IMR-90 (cell line): ENCODE results near the gene ING5. TPM values are rescaled to one million over a fixed set of nuclear protein-coding genes. Genes with fewer than 3 reads are reported as not detected.

Experiments
- ATAC-seq: fragments of 200-7000 bp; cut with Tn5 transposase; 2 replicates; pipeline ENCODE4 v1.9.1; 2020; ENCODE audit warnings: low read depth, mild to moderate bottlenecking, moderate library complexity
- BruUV-seq: library from RNA; stranded (reverse); fragments of 400-500 nt; replicated peaks from 2 replicates; lab custom pipeline; 2021; lab: Mats Ljungman, UMichigan
- CTCF ChIA-PET: fragments of 300-600 bp; formaldehyde crosslinking; extraction: SDS; loops from one replicate; lab custom pipeline; 2021; ENCODE audit warnings: antibody characterized with exemption; lab: Yijun Ruan, JAX
- POLR2A ChIA-PET: fragments of 300-600 bp; sonication (Branson Sonifier 250); formaldehyde crosslinking; loops from one replicate; lab custom pipeline; 2022; ENCODE audit warnings: antibody characterized with exemption; ENCODE audit not compliant: unreplicated experiment; lab: Charles Lee
- DNase-seq: peaks from one replicate; pipeline ENCODE4 v3.0.0; 2013
- H2AFZ ChIP-seq: replicated peaks from 2 replicates; pipeline ENCODE3; 2013; ENCODE audit warnings: low read length, mild to moderate bottlenecking; ENCODE audit not compliant: poor library complexity
- H2AK5ac ChIP-seq: 2 replicates; pipeline ENCODE4 v1.6.1; 2013; ENCODE audit warnings: low read depth, low read length, inconsistent platforms
- H2AK9ac ChIP-seq: replicated peaks from 2 replicates; pipeline ENCODE3; 2013; ENCODE audit warnings: mild to moderate bottlenecking, low read depth, low read length, moderate library complexity; ENCODE audit not compliant: poor library complexity
- H2BK120ac ChIP-seq: 2 replicates; pipeline ENCODE4 v1.6.1; 2013; ENCODE audit warnings: low read depth, low read length, inconsistent platforms
- H2BK15ac ChIP-seq: 3 replicates; pipeline ENCODE4 v1.6.1; 2013; ENCODE audit warnings: low read depth, low read length, inconsistent platforms
- H2BK20ac ChIP-seq: 2 replicates; pipeline ENCODE4 v1.6.1; 2013; ENCODE audit warnings: low read depth, mild to moderate bottlenecking, inconsistent platforms, low read length, moderate library complexity
- H2BK5ac ChIP-seq: 2 replicates; pipeline ENCODE4 v1.6.1; 2013; ENCODE audit warnings: mild to moderate bottlenecking, low read depth, low read length, inconsistent platforms; ENCODE audit not compliant: poor library complexity, severe bottlenecking
- H3K14ac ChIP-seq: replicated peaks from 2 replicates; pipeline ENCODE4 v1.6.1; 2013; ENCODE audit warnings: low read depth, low read length, inconsistent platforms
- H3K18ac ChIP-seq: 2 replicates; pipeline ENCODE4 v1.6.1; 2013; ENCODE audit warnings: low read depth, low read length, control low read depth
- H3K23ac ChIP-seq: 2 replicates; pipeline ENCODE4 v1.6.1; 2013; ENCODE audit warnings: low read depth, low read length, inconsistent platforms
- H3K27ac ChIP-seq: 2 replicates; pipeline ENCODE4 v1.5.1; 2013; ENCODE audit warnings: mild to moderate bottlenecking, control low read depth, low read length; ENCODE audit not compliant: insufficient read depth
- H3K27me3 ChIP-seq: 2 replicates; pipeline ENCODE4 v1.6.1; 2013; ENCODE audit warnings: low read length; ENCODE audit not compliant: control insufficient read depth, insufficient read depth
- H3K36me3 ChIP-seq: 2 replicates; pipeline ENCODE4 v1.6.1; 2013; ENCODE audit warnings: low read length, mixed read lengths; ENCODE audit not compliant: control insufficient read depth, insufficient read depth
- H3K4ac ChIP-seq: 2 replicates; pipeline ENCODE4 v1.6.1; 2013; ENCODE audit warnings: low read depth, low read length, inconsistent platforms
- H3K4me1 ChIP-seq: 2 replicates; pipeline ENCODE4 v1.6.1; 2013; ENCODE audit warnings: low read length, mixed read lengths; ENCODE audit not compliant: control insufficient read depth, insufficient read depth
- H3K4me2 ChIP-seq: 2 replicates; pipeline ENCODE4 v1.6.1; 2013; ENCODE audit warnings: low read depth, mild to moderate bottlenecking, control low read depth, low read length, moderate library complexity
- H3K4me3 ChIP-seq: 2 replicates; pipeline ENCODE4 v1.5.1; 2013; ENCODE audit warnings: low read depth, mild to moderate bottlenecking, control low read depth, low read length, moderate library complexity; ENCODE audit not compliant: insufficient read depth
- H3K56ac ChIP-seq: 2 replicates; pipeline ENCODE4 v1.6.1; 2013; ENCODE audit warnings: low read length, inconsistent platforms; ENCODE audit not compliant: insufficient read depth; ENCODE audit errors: extremely low read depth
- H3K79me1 ChIP-seq, 2 experiments: 2 replicates each; pipeline ENCODE4 v1.6.1; 2013; ENCODE audit warnings: low read length in 2 of 2, inconsistent platforms in 1 of 2, low read depth in 1 of 2
- H3K9ac ChIP-seq: 2 replicates; pipeline ENCODE4 v1.6.1; 2013; ENCODE audit warnings: low read depth, low read length, control low read depth
- H3K9me1 ChIP-seq: 2 replicates; pipeline ENCODE4 v1.6.1; 2013; ENCODE audit warnings: low read length, inconsistent platforms; ENCODE audit not compliant: insufficient read depth
- H3K9me3 ChIP-seq: 2 replicates; pipeline ENCODE4 v1.6.1; 2013; ENCODE audit warnings: low read length; ENCODE audit not compliant: control insufficient read depth, insufficient read depth
- H4K20me1 ChIP-seq: 2 replicates; pipeline ENCODE4 v1.6.1; 2013; ENCODE audit warnings: low read length, inconsistent platforms; ENCODE audit not compliant: insufficient read depth
- H4K5ac ChIP-seq: 2 replicates; pipeline ENCODE4 v1.6.1; 2013; ENCODE audit warnings: mild to moderate bottlenecking, low read depth, low read length, control low read depth
- H4K8ac ChIP-seq, 2 experiments: 2 replicates each; pipeline ENCODE4 v1.6.1; 2013; ENCODE audit warnings: low read depth in 2 of 2, low read length in 2 of 2, control low read depth in 1 of 2, inconsistent platforms in 1 of 2
- H4K91ac ChIP-seq: 2 replicates; pipeline ENCODE4 v1.6.1; 2013; ENCODE audit warnings: low read depth, low read length, inconsistent platforms; ENCODE audit not compliant: insufficient read depth
- BHLHE40 ChIP-seq: fragments of 150-350 bp; IDR thresholded peaks from 2 replicates; pipeline ENCODE4 v1.6.1; 2016; ENCODE audit warnings: mild to moderate bottlenecking, low read depth, low read length
- CEBPB ChIP-seq: IDR thresholded peaks from 2 replicates; pipeline ENCODE4 v1.6.1; 2012; ENCODE audit warnings: low read depth, low read length, improper control_type of control experiment
- CHD1 ChIP-seq: IDR thresholded peaks from 2 replicates; pipeline ENCODE4 v1.6.1; 2012; ENCODE audit warnings: low read depth, low read length, improper control_type of control experiment
- CTCF ChIP-seq: conservative IDR thresholded peaks from 2 replicates; pipeline ENCODE4 v1.5.1; 2012; ENCODE audit warnings: mild to moderate bottlenecking, low read depth, low read length, improper control_type of control experiment
- FOS ChIP-seq: fragments of 150-350 bp; IDR thresholded peaks from 2 replicates; pipeline ENCODE4 v1.6.1; 2016; ENCODE audit warnings: low read depth, low read length
- MAFK ChIP-seq: IDR thresholded peaks from 2 replicates; pipeline ENCODE4 v1.6.1; 2012; ENCODE audit warnings: low read depth, low read length, improper control_type of control experiment
- MAZ ChIP-seq: IDR thresholded peaks from 2 replicates; pipeline ENCODE4 v1.6.1; 2012; ENCODE audit warnings: low read depth, mild to moderate bottlenecking, low read length, improper control_type of control experiment, moderate library complexity, borderline replicate concordance
- MXI1 ChIP-seq: IDR thresholded peaks from 2 replicates; pipeline ENCODE4 v1.6.1; 2012; ENCODE audit warnings: low read depth, mild to moderate bottlenecking, low read length, moderate library complexity, borderline replicate concordance
- NFE2L2 ChIP-seq: fragments of 150-350 bp; IDR thresholded peaks from 2 replicates; pipeline ENCODE4 v1.6.1; 2016; ENCODE audit warnings: low read depth, mild to moderate bottlenecking, low read length
- RAD21 ChIP-seq: IDR thresholded peaks from 2 replicates; pipeline ENCODE4 v1.6.1; 2012; ENCODE audit warnings: low read length, improper control_type of control experiment
- RCOR1 ChIP-seq: IDR thresholded peaks from 2 replicates; pipeline ENCODE4 v1.6.1; 2012; ENCODE audit warnings: mild to moderate bottlenecking, low read length, improper control_type of control experiment; ENCODE audit not compliant: insufficient replicate concordance
- RFX5 ChIP-seq: IDR thresholded peaks from 2 replicates; pipeline ENCODE4 v1.8.0; 2012; ENCODE audit warnings: low read depth, mild to moderate bottlenecking, low read length, moderate library complexity
- SMC3 ChIP-seq: fragments of 150-350 bp; IDR thresholded peaks from 2 replicates; pipeline ENCODE4 v1.6.1; 2016; ENCODE audit warnings: low read depth, mild to moderate bottlenecking, antibody characterized with exemption, low read length, moderate library complexity
- USF2 ChIP-seq: fragments of 150-350 bp; IDR thresholded peaks from 2 replicates; pipeline ENCODE4 v1.6.1; 2017; ENCODE audit warnings: mild to moderate bottlenecking, antibody characterized with exemption, low read length, low read depth
- WGBS, 2 experiments: methylation state at CpG; one replicate each; pipeline versions ENCODE4 v1.1.5 to v1.1.7; 2013; ENCODE audit warnings: missing lambda C conversion rate in 2 of 2; ENCODE audit not compliant: insufficient read length in 1 of 2; ENCODE audit errors: extremely low coverage in 2 of 2; 5-methylcytosine and 5-hydroxymethylcytosine counted together
- dilution Hi-C: fragments of 300-500 bp; cut with HindIII; formaldehyde crosslinking; loops from one replicate; pipeline ENCODE4 v1.14.3; 2018; ENCODE audit warnings: low sequenced_read_pairs; ENCODE audit not compliant: unreplicated experiment
- in situ Hi-C: fragments of 300-500 bp; cut with MboI; formaldehyde crosslinking; loops from 3 replicates; pipeline ENCODE4 v1.14.3; 2019; ENCODE audit warnings: low sequenced_read_pairs, inconsistent platforms, mixed read lengths
- intact Hi-C: fragments of 100-400 bp; cut with micrococcal nuclease; formaldehyde crosslinking; loops from 2 replicates; pipeline ENCODE4 v1.10.0; 2022
- polyA plus RNA-seq, 3 experiments: library from polyadenylated mRNA; depleted of rRNA; stranded (reverse); fragments of >200 nt; gene quantifications; 2 replicates each; pipeline ENCODE4 v1.2.3, GENCODE V29; 2012; ENCODE audit warnings: low replicate concordance in 1 of 3
- total RNA-seq: library from RNA; depleted of rRNA; stranded (reverse); fragments of >200 nt; gene quantifications from 2 replicates; pipeline ENCODE4 v1.2.3, GENCODE V29; 2012

The ING5 gene
- total and polyA plus RNA-seq, 2 of the 4 experiments (the other 2 are of a cell fraction): 36.1 to 38.9 TPM

- 72% methylated on average over 5 of the region's 21 CpGs; no CpG with 5 or more reads in 1 of the 2 experiments for WGBS, 2 experiments
- Histone ChIP-seq H3K4me2 (no peak overlapping the region), H3K18ac (no peak overlapping the region), H3K27ac (no peak overlapping the region), H2AFZ (no peak overlapping the region), H3K56ac (no peak overlapping the region), H4K20me1 (no peaks in the 10 kb centered on the region; the same call in 1 of the 2 replicates), H3K4me3 (no peak overlapping the region), H4K8ac (no peak overlapping the region), H3K4me1 (peaks cover 6% of the 10 kb centered on the region), H3K23ac (no peak overlapping the region), H3K79me1 (no peaks in the 10 kb centered on the region), H3K14ac (no peak overlapping the region), H2BK20ac (no peak overlapping the region), H2AK5ac (no peak overlapping the region), H2BK120ac (no peak overlapping the region), H3K9me3 (peaks cover 5% of the 10 kb centered on the region; the same call in 1 of the 2 replicates), H3K36me3 (no peaks in the 10 kb centered on the region), H3K9ac (no peak overlapping the region), H3K9me1 (no peaks in the 10 kb centered on the region), H3K4ac (no peak overlapping the region), H3K27me3 (no peaks in the 10 kb centered on the region; the same call in 1 of the 2 replicates), H4K91ac (no peak overlapping the region), H4K5ac (no peak overlapping the region), H2AK9ac (no peak overlapping the region), H2BK5ac (no peak overlapping the region), H2BK15ac (no peak overlapping the region)
- dilution Hi-C loops (no loop called here), in situ Hi-C loops (no loop called here), intact Hi-C loops (no loop called here)
- CTCF ChIA-PET: no interaction called here
- DNase-seq (no peak), ATAC-seq (no peak)
- no TSS peak for BruUV-seq
- POLR2A ChIA-PET: no interaction called here
- TF ChIP-seq RFX5 (no peak), SMC3 (no peak), BHLHE40 (no peak), RCOR1 (no peak), CEBPB (no peak), MXI1 (no peak), CHD1 (no peak), MAFK (no peak), CTCF (no peak), NFE2L2 (no peak), MAZ (no peak), FOS (no peak), RAD21 (no peak), USF2 (no peak)
These were observed 76.1 kb downstream of the ING5 start for GRCh38 chr2:241777686-241778627.
